Cardiac fibroblast (primary cell): ENCODE results near the gene AP1M2.

Experiments used
- DNase-seq, 2 donors: peaks; one replicate each; pipeline versions ENCODE4 v3.0.0 to v3.0.0-alpha.2; 2010; ENCODE audit warnings: low read depth in 2 of 2
- H3K4me3 ChIP-seq, 2 donors: replicated peaks in 1 of 2; 1 replicate in 1 of 2; 2 replicates in 1 of 2; pipeline ENCODE4 v1.5.1; 2011; ENCODE audit warnings: low read depth in 2 of 2, low read length in 2 of 2, mild to moderate bottlenecking in 2 of 2, moderate library complexity in 1 of 2
- CTCF ChIP-seq: IDR thresholded peaks from one replicate; pipeline ENCODE4 v1.5.1; 2011; ENCODE audit warnings: low read depth, mild to moderate bottlenecking, low read length, inconsistent platforms

AP1M2 gene

GRCh38 chr19:10625003-10625761, 38.1 kb upstream of the AP1M2 start, which contains the start of gene SLC44A2:
TSS of gene SLC44A2 (plus strand) at chr19:10625553. CDS start at chr19:10625634, 81 bp downstream.
- TF ChIP-seq CTCF, result no peak
- H3K4me3 ChIP-seq, result peak within 1 kb of the TSS; percentile 50 to 55
- DNase-seq, result peak; percentile 50 to 74

- H3K4me3 ChIP-seq, result no peak overlapping the region
- no peak for TF ChIP-seq CTCF
- DNase-seq, result no peak
These were observed 37.5 kb upstream of the AP1M2 start for GRCh38 chr19:10624585-10624984.

- H3K4me3 ChIP-seq, result no peak overlapping the region
- DNase-seq, result no peak
- no peak for TF ChIP-seq CTCF
These were observed 34.9 kb upstream of the AP1M2 start for GRCh38 chr19:10621966-10622365.

- no peak for DNase-seq
- H3K4me3 ChIP-seq, result no peak overlapping the region
- TF ChIP-seq CTCF, result no peak
These were observed 33.7 kb upstream of the AP1M2 start for GRCh38 chr19:10620786-10621185.

- no peak for DNase-seq
- no peak overlapping the region for H3K4me3 ChIP-seq
- TF ChIP-seq CTCF, result no peak
These were observed 31.7 kb upstream of the AP1M2 start for GRCh38 chr19:10618846-10619245.

GRCh38 chr19:10617409-10618121, 30.5 kb upstream of the AP1M2 start:
- TF ChIP-seq CTCF, result no peak
- H3K4me3 ChIP-seq, result no peak overlapping the region
- peak; percentile 54 to 71 for DNase-seq
